PC-9 (cell line): Measurements from ENCODE around the gene TCIRG1. TPM values are rescaled to one million over a fixed set of nuclear protein-coding genes. Genes with fewer than 3 reads are reported as not detected.

Experiments
- BruUV-seq: library from RNA; stranded (reverse); fragments of 400-500 nt; replicated peaks from 2 replicates; lab custom pipeline; 2021; lab: Mats Ljungman, UMichigan
- CTCF ChIA-PET: fragments of 300-600 bp; sonication (Branson Sonifier 250); formaldehyde crosslinking; loops from one replicate; lab custom pipeline; 2022; ENCODE audit warnings: antibody characterized with exemption; lab: Charles Lee
- POLR2A ChIA-PET: fragments of 300-600 bp; sonication (Branson Sonifier 250); formaldehyde crosslinking; loops from one replicate; lab custom pipeline; 2022; ENCODE audit warnings: antibody characterized with exemption; ENCODE audit not compliant: unreplicated experiment; lab: Charles Lee
- DNase-seq, 2 experiments: peaks; one replicate each; pipeline versions ENCODE4 v3.0.0 to v3.0.0-alpha.2; 2015 to 2022; ENCODE audit warnings: mixed read lengths in 1 of 2
- H2AFZ ChIP-seq: fragments of 200-600 bp; sonication (generic); 2 replicates; pipeline ENCODE4 v1.8.1; 2017; ENCODE audit warnings: antibody characterized with exemption
- H3F3A ChIP-seq: fragments of 200-600 bp; sonication (generic); 2 replicates; pipeline ENCODE4 v1.8.1; 2017; ENCODE audit warnings: antibody characterized with exemption, mild to moderate bottlenecking, low read depth; ENCODE audit not compliant: insufficient read depth
- H3K27ac ChIP-seq: fragments of 200-600 bp; sonication (generic); 2 replicates; pipeline ENCODE4 v1.6.1; 2016; ENCODE audit warnings: mixed run types
- H3K27me3 ChIP-seq: fragments of 200-600 bp; sonication (generic); 2 replicates; pipeline ENCODE4 v1.6.1; 2016; ENCODE audit warnings: low read depth, mixed run types; ENCODE audit not compliant: insufficient read depth
- H3K36me3 ChIP-seq: fragments of 200-600 bp; sonication (generic); 2 replicates; pipeline ENCODE4 v1.6.1; 2016; ENCODE audit warnings: low read depth, mixed run types
- H3K4me1 ChIP-seq: fragments of 200-600 bp; sonication (generic); replicated peaks from 2 replicates; pipeline ENCODE4 v1.6.1; 2016; ENCODE audit warnings: mixed run types; ENCODE audit not compliant: insufficient read depth
- H3K4me2 ChIP-seq: fragments of 200-600 bp; sonication (generic); 2 replicates; pipeline ENCODE4 v1.6.1; 2017; ENCODE audit warnings: mixed run types
- H3K4me3 ChIP-seq: fragments of 200-600 bp; sonication (generic); 2 replicates; pipeline ENCODE4 v1.6.1; 2016; ENCODE audit warnings: mixed run types
- H3K79me2 ChIP-seq: fragments of 200-600 bp; sonication (generic); 2 replicates; pipeline ENCODE4 v1.6.1; 2017; ENCODE audit warnings: low read depth, mixed run types
- H3K9me2 ChIP-seq: fragments of 200-600 bp; sonication (generic); 2 replicates; pipeline ENCODE4 v1.8.1; 2017; ENCODE audit warnings: mild to moderate bottlenecking; ENCODE audit not compliant: insufficient read depth
- H3K9me3 ChIP-seq: fragments of 200-600 bp; sonication (generic); 2 replicates; pipeline ENCODE4 v1.8.1; 2016; ENCODE audit warnings: low read depth; ENCODE audit not compliant: insufficient read depth
- H4K20me1 ChIP-seq: fragments of 200-600 bp; sonication (generic); 2 replicates; pipeline ENCODE4 v1.8.1; 2017; ENCODE audit not compliant: insufficient read depth
- CTCF ChIP-seq: fragments of 200-600 bp; sonication (generic); conservative IDR thresholded peaks from 2 replicates; pipeline ENCODE4 v1.6.1; 2017; ENCODE audit warnings: mixed run types, antibody characterized with exemption, mild to moderate bottlenecking, moderate library complexity
- EZH2 ChIP-seq: fragments of 200-600 bp; sonication (generic); IDR thresholded peaks from 2 replicates; pipeline ENCODE4 v1.8.0; 2017; ENCODE audit warnings: antibody characterized with exemption, low read depth
- intact Hi-C: fragments of 100-400 bp; cut with micrococcal nuclease; formaldehyde crosslinking; loops from one replicate; pipeline ENCODE4 v1.10.0; 2022; ENCODE audit not compliant: unreplicated experiment
- total RNA-seq: library from RNA; stranded (reverse); gene quantifications from 2 replicates; pipeline ENCODE4 v1.2.3, GENCODE V29; 2021

TCIRG1 gene
- total RNA-seq, 1 experiment from 2014 or later, result 125 TPM

GRCh38 chr11:68056317-68057285 is 17.8 kb downstream of the TCIRG1 start:
- H4K20me1 ChIP-seq, result peaks cover 14% of the 10 kb centered on the region
- peaks cover 25% of the 10 kb centered on the region for H3K36me3 ChIP-seq
- TF ChIP-seq EZH2, result no peak
- no peak for TF ChIP-seq CTCF

GRCh38 chr11:68057807-68058206 is 19.0 kb downstream of the TCIRG1 start:
- Histone ChIP-seq H3K79me2 (no peaks in the 10 kb centered on the region), H3K4me3 (no peak overlapping the region), H3F3A (peaks cover 90% of the 10 kb centered on the region), H3K4me1 (no peaks in the 10 kb centered on the region), H2AFZ (no peak overlapping the region), H3K9me3 (no peaks in the 10 kb centered on the region), H3K27ac (no peak overlapping the region), H3K36me3 (peaks cover 36% of the 10 kb centered on the region), H3K4me2 (no peak overlapping the region), H3K27me3 (no peaks in the 10 kb centered on the region), H4K20me1 (peaks cover 12% of the 10 kb centered on the region), H3K9me2 (no peaks in the 10 kb centered on the region)
- ChIA-PET POLR2A (no interaction called here), CTCF (no interaction called here)
- no TSS peak for BruUV-seq
- TF ChIP-seq EZH2 (no peak), CTCF (no peak)
- intact Hi-C loops, result no loop called here
- no peak for DNase-seq

More at GRCh38 chr11:68056317-68057285, 17.8 kb downstream of the TCIRG1 start:
- BruUV-seq, result no TSS peak
- no peaks in the 10 kb centered on the region for H3K9me2 ChIP-seq
- H3K4me1 ChIP-seq, result no peaks in the 10 kb centered on the region
- no peak overlapping the region for H3K4me2 ChIP-seq
- H3K27ac ChIP-seq, result no peak overlapping the region
- no peak for DNase-seq
- ChIA-PET CTCF (no interaction called here), POLR2A (no interaction called here)
- no peaks in the 10 kb centered on the region for H3K79me2 ChIP-seq
- H3K9me3 ChIP-seq, result no peaks in the 10 kb centered on the region
- no peak overlapping the region for H3K4me3 ChIP-seq
- no peak overlapping the region for H2AFZ ChIP-seq
- intact Hi-C loops, result no loop called here
- H3F3A ChIP-seq, result peaks cover 89% of the 10 kb centered on the region
- H3K27me3 ChIP-seq, result no peaks in the 10 kb centered on the region

- Histone ChIP-seq H3F3A (peaks cover 80% of the 10 kb centered on the region), H3K27ac (no peak overlapping the region), H3K9me3 (no peaks in the 10 kb centered on the region), H3K27me3 (no peaks in the 10 kb centered on the region), H3K79me2 (no peaks in the 10 kb centered on the region), H4K20me1 (peaks cover 22% of the 10 kb centered on the region), H3K4me2 (no peak overlapping the region), H3K9me2 (no peaks in the 10 kb centered on the region), H3K36me3 (peaks cover 66% of the 10 kb centered on the region), H3K4me3 (no peak overlapping the region), H3K4me1 (no peaks in the 10 kb centered on the region), H2AFZ (no peak overlapping the region)
- TF ChIP-seq CTCF (no peak), EZH2 (no peak)
- no peak for DNase-seq
- no TSS peak for BruUV-seq
- ChIA-PET CTCF (no interaction called here), POLR2A (interaction anchor here (0.9 kb wide), 1 partner anchor 19 kb away, joined by 25 read pairs; no protein-coding TSS in a partner anchor)
- intact Hi-C loops, result no loop called here
Observed at GRCh38 chr11:68061508-68061907, 22.7 kb downstream of the TCIRG1 start.
